Testis (tissue), 2 donors: ENCODE results near the gene SAV1.

Experiments
- POLR2A ChIP-seq: fragments of 450-650 bp; IDR thresholded peaks from one replicate; pipeline ENCODE4 v1.6.1; 2017; ENCODE audit warnings: antibody characterized with exemption, mild to moderate bottlenecking, moderate library complexity
- TF ChIP-seq, protein P1 (sequence below), 3 experiments: fragments of 450-650 bp in 2 of 3; fragments of 200-600 bp in 1 of 3; sonication (generic) in 1 of 3; IDR thresholded peaks; one replicate each; pipeline ENCODE4 v1.5.1; 2016 to 2019; ENCODE audit warnings: antibody characterized with exemption in 3 of 3, mild to moderate bottlenecking in 2 of 3, moderate library complexity in 1 of 3

GRCh38 chr14:50594577-50595316 is 73.4 kb downstream of the SAV1 start:
- TF ChIP-seq, protein P1, sequence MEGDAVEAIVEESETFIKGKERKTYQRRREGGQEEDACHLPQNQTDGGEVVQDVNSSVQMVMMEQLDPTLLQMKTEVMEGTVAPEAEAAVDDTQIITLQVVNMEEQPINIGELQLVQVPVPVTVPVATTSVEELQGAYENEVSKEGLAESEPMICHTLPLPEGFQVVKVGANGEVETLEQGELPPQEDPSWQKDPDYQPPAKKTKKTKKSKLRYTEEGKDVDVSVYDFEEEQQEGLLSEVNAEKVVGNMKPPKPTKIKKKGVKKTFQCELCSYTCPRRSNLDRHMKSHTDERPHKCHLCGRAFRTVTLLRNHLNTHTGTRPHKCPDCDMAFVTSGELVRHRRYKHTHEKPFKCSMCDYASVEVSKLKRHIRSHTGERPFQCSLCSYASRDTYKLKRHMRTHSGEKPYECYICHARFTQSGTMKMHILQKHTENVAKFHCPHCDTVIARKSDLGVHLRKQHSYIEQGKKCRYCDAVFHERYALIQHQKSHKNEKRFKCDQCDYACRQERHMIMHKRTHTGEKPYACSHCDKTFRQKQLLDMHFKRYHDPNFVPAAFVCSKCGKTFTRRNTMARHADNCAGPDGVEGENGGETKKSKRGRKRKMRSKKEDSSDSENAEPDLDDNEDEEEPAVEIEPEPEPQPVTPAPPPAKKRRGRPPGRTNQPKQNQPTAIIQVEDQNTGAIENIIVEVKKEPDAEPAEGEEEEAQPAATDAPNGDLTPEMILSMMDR (IDR thresholded peaks at IDR 0.05): no peak
- no peak for TF ChIP-seq POLR2A
